ENCODE data around the gene ETV3. TPM values are rescaled to one million over a fixed set of nuclear protein-coding genes. Genes with fewer than 3 reads are reported as not detected.

The ETV3 gene
- total RNA-seq, 1 donor from 2014 or later, result 41.0 TPM

DNA sequence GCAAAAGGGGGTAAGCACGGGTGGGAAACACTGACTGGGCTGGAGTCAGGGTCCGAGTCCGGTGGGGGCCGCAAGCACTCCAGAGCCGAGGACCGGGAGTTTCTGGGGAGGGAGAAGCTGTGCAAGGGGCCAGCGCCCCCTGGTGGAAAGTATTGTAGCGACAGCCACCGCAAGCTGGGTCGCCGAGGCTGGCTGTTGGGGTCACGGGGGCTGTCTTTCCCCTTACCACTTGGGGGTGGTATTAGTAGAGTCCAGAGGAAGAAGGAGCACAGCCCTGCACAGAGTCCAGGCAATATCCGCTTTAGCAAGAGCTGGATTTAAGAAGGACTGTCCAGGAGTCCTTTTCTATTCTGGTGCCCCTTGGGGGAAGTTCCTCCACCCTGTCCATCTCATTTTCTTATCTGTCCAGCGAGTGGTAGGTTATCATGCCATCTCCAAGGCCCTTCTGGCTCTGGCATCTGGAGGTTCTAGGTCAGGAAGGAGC lies 17.9 kb upstream of the ETV3 start:
- peak; percentile 80 for DNase-seq (ENCODE audit: extremely low spot score, unreplicated experiment)

DNA sequence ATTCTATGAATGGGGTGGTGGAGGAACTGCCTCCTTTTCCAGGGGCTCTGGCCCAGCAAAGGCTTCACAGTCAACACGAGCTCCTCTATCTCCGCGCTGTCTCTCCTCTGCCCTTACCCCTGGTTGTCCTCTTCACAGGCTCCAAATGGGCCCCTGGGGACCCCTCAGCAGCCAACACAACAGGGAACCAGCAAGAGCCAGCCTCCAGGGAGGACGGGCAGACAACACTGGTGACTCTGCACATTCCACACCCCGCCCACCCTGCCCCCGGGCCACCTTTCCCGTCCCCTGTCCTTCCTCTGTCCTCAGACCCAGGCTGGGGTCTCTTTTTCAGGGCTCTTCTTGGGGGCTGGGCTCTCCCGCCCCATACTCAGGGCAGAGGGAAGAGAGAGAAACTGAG lies 17.5 kb upstream of the ETV3 start:
- H3K9me3 Mint-ChIP-seq, result no peaks in the 10 kb centered on the region
- H3K4me3 Mint-ChIP-seq, result peak overlapping the region; percentile 83
- H3K27me3 Mint-ChIP-seq, result no peaks in the 10 kb centered on the region
- H3K27ac Mint-ChIP-seq, result peak overlapping the region; percentile 87
- H3K36me3 Mint-ChIP-seq, result no peaks in the 10 kb centered on the region
- TF ChIP-seq, protein P1, sequence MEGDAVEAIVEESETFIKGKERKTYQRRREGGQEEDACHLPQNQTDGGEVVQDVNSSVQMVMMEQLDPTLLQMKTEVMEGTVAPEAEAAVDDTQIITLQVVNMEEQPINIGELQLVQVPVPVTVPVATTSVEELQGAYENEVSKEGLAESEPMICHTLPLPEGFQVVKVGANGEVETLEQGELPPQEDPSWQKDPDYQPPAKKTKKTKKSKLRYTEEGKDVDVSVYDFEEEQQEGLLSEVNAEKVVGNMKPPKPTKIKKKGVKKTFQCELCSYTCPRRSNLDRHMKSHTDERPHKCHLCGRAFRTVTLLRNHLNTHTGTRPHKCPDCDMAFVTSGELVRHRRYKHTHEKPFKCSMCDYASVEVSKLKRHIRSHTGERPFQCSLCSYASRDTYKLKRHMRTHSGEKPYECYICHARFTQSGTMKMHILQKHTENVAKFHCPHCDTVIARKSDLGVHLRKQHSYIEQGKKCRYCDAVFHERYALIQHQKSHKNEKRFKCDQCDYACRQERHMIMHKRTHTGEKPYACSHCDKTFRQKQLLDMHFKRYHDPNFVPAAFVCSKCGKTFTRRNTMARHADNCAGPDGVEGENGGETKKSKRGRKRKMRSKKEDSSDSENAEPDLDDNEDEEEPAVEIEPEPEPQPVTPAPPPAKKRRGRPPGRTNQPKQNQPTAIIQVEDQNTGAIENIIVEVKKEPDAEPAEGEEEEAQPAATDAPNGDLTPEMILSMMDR (conservative IDR thresholded peaks at IDR 0.05), result no peak
- peaks cover 35% of the 10 kb centered on the region for H3K4me1 Mint-ChIP-seq (ENCODE audit: unreplicated experiment)
- DNase-seq (ENCODE audit: extremely low spot score, unreplicated experiment), result no peak

More for the DNA sequence above, 17.9 kb upstream of the ETV3 start:
- H3K36me3 Mint-ChIP-seq, result no peaks in the 10 kb centered on the region
- H3K4me1 Mint-ChIP-seq (ENCODE audit: unreplicated experiment), result peaks cover 35% of the 10 kb centered on the region
- peak overlapping the region; percentile 83 for H3K4me3 Mint-ChIP-seq
- H3K27ac Mint-ChIP-seq, result peak overlapping the region; percentile 87
- H3K27me3 Mint-ChIP-seq, result no peaks in the 10 kb centered on the region
- H3K9me3 Mint-ChIP-seq, result no peaks in the 10 kb centered on the region
- TF ChIP-seq, protein P1 (conservative IDR thresholded peaks at IDR 0.05), result peak; percentile 98

DNA sequence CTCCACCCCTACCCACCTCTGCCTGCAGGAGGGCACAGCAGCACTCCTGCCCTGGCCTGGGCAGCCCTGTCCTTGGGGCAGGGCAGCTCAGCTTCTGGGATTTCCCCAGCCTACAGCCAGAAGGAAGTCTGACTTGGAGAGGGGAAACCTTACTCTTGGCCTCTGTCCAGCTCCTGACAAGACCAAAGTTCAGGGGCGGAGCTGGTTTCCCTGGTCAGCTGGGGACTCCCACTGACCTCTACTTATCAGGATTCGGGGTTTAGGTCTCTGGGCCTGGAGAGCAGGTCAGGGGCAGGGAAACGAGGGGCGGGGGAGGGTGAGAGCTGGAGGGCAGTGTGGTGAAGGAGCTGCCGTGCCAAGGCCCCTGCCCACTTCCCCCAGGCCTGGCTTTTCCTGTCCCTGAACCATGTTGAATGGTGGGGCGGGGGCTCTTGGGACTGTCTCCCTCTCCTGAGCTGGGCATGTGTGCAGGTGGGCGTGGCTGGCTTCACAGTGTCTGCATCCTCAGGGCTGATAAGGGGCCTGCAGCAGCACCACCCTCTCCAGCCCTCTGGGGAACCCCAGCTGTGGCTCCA lies 16.8 kb upstream of the ETV3 start:
- TF ChIP-seq, protein P1 (conservative IDR thresholded peaks at IDR 0.05), result no peak
- Mint-ChIP-seq H3K36me3 (no peaks in the 10 kb centered on the region), H3K27me3 (no peaks in the 10 kb centered on the region), H3K9me3 (no peaks in the 10 kb centered on the region), H3K27ac (peak overlapping the region; percentile 87), H3K4me1 (ENCODE audit: unreplicated experiment) (peaks cover 35% of the 10 kb centered on the region), H3K4me3 (no peak overlapping the region)
- DNase-seq (ENCODE audit: extremely low spot score, unreplicated experiment), result no peak

DNA sequence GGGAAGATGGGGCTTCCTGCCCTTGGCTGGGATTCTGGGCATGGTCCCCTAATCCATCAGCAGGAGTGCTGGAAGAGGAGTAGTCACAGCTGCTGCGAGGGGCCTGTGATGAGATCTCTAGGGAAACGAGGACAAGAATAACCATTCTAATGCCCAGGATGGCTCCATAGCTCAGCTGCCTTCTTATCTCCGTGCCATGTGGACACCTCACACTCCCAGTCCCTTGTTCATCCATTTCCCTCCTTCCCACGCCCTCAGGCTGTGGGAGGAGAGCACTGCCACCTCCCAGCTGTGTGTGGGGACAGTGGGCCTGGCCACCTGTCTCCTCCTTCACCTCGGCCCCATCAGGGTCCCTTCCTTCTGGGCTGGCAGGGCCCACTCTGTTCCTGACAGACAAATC lies 16.1 kb upstream of the ETV3 start:
- H3K9me3 Mint-ChIP-seq, result no peaks in the 10 kb centered on the region
- DNase-seq (ENCODE audit: extremely low spot score, unreplicated experiment), result no peak
- H3K36me3 Mint-ChIP-seq, result no peaks in the 10 kb centered on the region
- no peaks in the 10 kb centered on the region for H3K27me3 Mint-ChIP-seq
- no peak overlapping the region for H3K4me3 Mint-ChIP-seq
- peaks cover 35% of the 10 kb centered on the region for H3K4me1 Mint-ChIP-seq (ENCODE audit: unreplicated experiment)
- TF ChIP-seq, protein P1 (conservative IDR thresholded peaks at IDR 0.05), result no peak
- peak overlapping the region; percentile 75 for H3K27ac Mint-ChIP-seq

DNA sequence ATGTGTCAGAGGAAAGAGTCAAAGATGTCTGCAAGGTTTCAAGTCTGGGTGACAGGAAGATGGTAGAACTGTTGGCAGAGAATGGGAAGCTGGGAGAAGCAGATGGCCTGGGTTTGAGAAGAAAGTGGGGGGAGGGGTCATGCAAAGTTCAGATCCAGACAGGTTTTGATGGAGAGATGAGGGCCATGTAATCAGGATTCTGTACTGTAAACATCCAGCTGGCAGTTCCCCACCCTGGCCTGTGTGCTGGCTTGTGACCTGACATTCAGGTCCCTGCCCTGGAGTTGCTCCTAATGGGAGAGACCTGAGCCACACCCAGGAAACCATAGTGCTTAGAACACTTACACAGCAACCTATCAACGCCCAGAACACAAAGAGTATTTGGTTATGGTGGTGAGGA lies 15.6 kb upstream of the ETV3 start:
- TF ChIP-seq, protein P1 (conservative IDR thresholded peaks at IDR 0.05), result no peak
- Mint-ChIP-seq H3K4me1 (ENCODE audit: unreplicated experiment) (peaks cover 35% of the 10 kb centered on the region), H3K4me3 (peak overlapping the region; percentile 69), H3K9me3 (no peaks in the 10 kb centered on the region), H3K27ac (peak overlapping the region; percentile 75), H3K36me3 (no peaks in the 10 kb centered on the region), H3K27me3 (no peaks in the 10 kb centered on the region)
- no peak for DNase-seq (ENCODE audit: extremely low spot score, unreplicated experiment)

Measured in type B pancreatic cell (in vitro differentiated cells).